Activated CD8-positive, alpha-beta memory T cell treated with anti-CD3 and anti-CD28 coated beads for 48 hours (primary cell): ENCODE results near the gene KLF1.
"Not testable (repeated sequence)": the region's sequence is repeated elsewhere in the genome, so short reads cannot be mapped to it uniquely, and the experiment has no call there.

ENCODE experiments used
- DNase-seq, 3 experiments: peaks; one replicate each; pipeline ENCODE4 v3.0.0-alpha.2; 2020; ENCODE audit warnings: low read depth in 2 of 3, low spot score in 2 of 3

The KLF1 gene

GRCh38 chr19:12891553-12892021, 4.6 kb upstream of the KLF1 start:
- no peak for DNase-seq

GRCh38 chr19:12890787-12891552, 4.0 kb upstream of the KLF1 start, which contains the start of gene GCDH:
Gene GCDH, plus strand, starts transcription at chr19:12891160. Its CDS starts 145 bp downstream, at chr19:12891305.
- peak; percentile 69 to 92 (median 85) for DNase-seq

GRCh38 chr19:12890299-12890786, 3.3 kb upstream of the KLF1 start:
- DNase-seq = not testable (repeated sequence)

GRCh38 chr19:12888006-12888603, 1.1 kb upstream of the KLF1 start:
- DNase-seq = no peak

- DNase-seq = no peak
These were observed 391 bp downstream of the KLF1 start for GRCh38 chr19:12886651-12886968.

- no peak for DNase-seq
These were observed 1.0 kb downstream of the KLF1 start for GRCh38 chr19:12885749-12886650.

GRCh38 chr19:12884926-12885748, 1.9 kb downstream of the KLF1 start:
- DNase-seq = peak; percentile 73 to 77 (median 75)

GRCh38 chr19:12884627-12884925, 2.4 kb downstream of the KLF1 start:
- DNase-seq = no peak

GRCh38 chr19:12884202-12884601, 2.8 kb downstream of the KLF1 start:
- no peak for DNase-seq

GRCh38 chr19:12882589-12882988, 4.4 kb downstream of the KLF1 start:
- no peak for DNase-seq

- DNase-seq = peak; percentile 72 to 78 (median 73)
These were observed 5.7 kb downstream of the KLF1 start, which contains the start of gene DNASE2 for GRCh38 chr19:12881172-12881808. Gene DNASE2, minus strand, starts transcription at chr19:12881449. Its CDS starts 74 bp downstream, at chr19:12881375.

GRCh38 chr19:12880551-12881171, 6.3 kb downstream of the KLF1 start:
- DNase-seq = no peak

- DNase-seq = no peak
These were observed 11.9 kb downstream of the KLF1 start for GRCh38 chr19:12875086-12875485.

GRCh38 chr19:12873891-12874745, 12.9 kb downstream of the KLF1 start:
- DNase-seq = no peak

- DNase-seq = no peak
These were observed 13.8 kb downstream of the KLF1 start for GRCh38 chr19:12872941-12873890.

- no peak for DNase-seq
These were observed 14.7 kb downstream of the KLF1 start for GRCh38 chr19:12872255-12872654.

GRCh38 chr19:12871681-12872080, 15.3 kb downstream of the KLF1 start:
- no peak for DNase-seq
